CD4-positive, CD25-positive, alpha-beta regulatory T cell (primary cell): ENCODE results near the gene SEL1L3. TPM values are rescaled to one million over a fixed set of nuclear protein-coding genes. Genes with fewer than 3 reads are reported as not detected.
"Not testable (repeated sequence)": the region's sequence is repeated elsewhere in the genome, so short reads cannot be mapped to it uniquely, and the experiment has no call there.

Source experiments
- ATAC-seq, 2 donors: fragments of 150-1000 bp; cut with Tn5 transposase; one replicate each; pipeline ENCODE4 v1.10.0; 2021; ENCODE audit warnings: low read depth in 2 of 2, moderate number of reproducible peaks in 2 of 2, moderate library complexity in 1 of 2
- DNase-seq, 3 donors: peaks; one replicate each; pipeline versions ENCODE4 v3.0.0 to v3.0.0-alpha.2; 2012 to 2022; ENCODE audit warnings: mixed read lengths in 1 of 3
- H3K27ac ChIP-seq: one replicate; pipeline ENCODE4 v1.7.0; 2013; ENCODE audit warnings: mild to moderate bottlenecking, low read length; ENCODE audit not compliant: insufficient read depth, poor library complexity, severe bottlenecking
- H3K27me3 ChIP-seq: one replicate; pipeline ENCODE4 v1.7.0; 2013; ENCODE audit warnings: low read length; ENCODE audit not compliant: control insufficient read depth, insufficient read depth
- H3K36me3 ChIP-seq: one replicate; pipeline ENCODE4 v1.7.0; 2013; ENCODE audit warnings: mild to moderate bottlenecking, low read length, moderate library complexity; ENCODE audit not compliant: control insufficient read depth, insufficient read depth
- H3K4me1 ChIP-seq: 2 replicates; pipeline ENCODE4 v1.7.0; 2013; ENCODE audit warnings: mild to moderate bottlenecking, low read length; ENCODE audit not compliant: insufficient read depth, control insufficient read depth, poor library complexity, severe bottlenecking
- H3K4me3 ChIP-seq: one replicate; pipeline ENCODE4 v1.7.0; 2013; ENCODE audit warnings: low read depth, mild to moderate bottlenecking, low read length, moderate library complexity
- H3K9me3 ChIP-seq, 2 experiments: 1 replicate in 1 of 2; 2 replicates in 1 of 2; pipeline ENCODE4 v1.7.0; 2013; ENCODE audit warnings: low read length in 2 of 2, mild to moderate bottlenecking in 1 of 2, moderate library complexity in 1 of 2; ENCODE audit not compliant: control insufficient read depth in 2 of 2
- H3K27ac Mint-ChIP-seq, 3 donors: one replicate each; pipeline ENCODE4 v1.8.0; 2020 to 2022; ENCODE audit warnings: mild to moderate bottlenecking in 3 of 3, mixed read lengths in 3 of 3, moderate library complexity in 2 of 3
- H3K27me3 Mint-ChIP-seq: one replicate; pipeline ENCODE4 v1.8.0; 2022; ENCODE audit warnings: mild to moderate bottlenecking, mixed read lengths
- H3K36me3 Mint-ChIP-seq: one replicate; pipeline ENCODE4 v1.8.0; 2020; ENCODE audit warnings: mixed read lengths
- H3K4me1 Mint-ChIP-seq, 4 donors: one replicate each; pipeline ENCODE4 v1.8.0; 2020 to 2022; ENCODE audit warnings: mixed read lengths in 4 of 4, mild to moderate bottlenecking in 1 of 4
- H3K4me3 Mint-ChIP-seq, 4 donors: one replicate each; pipeline ENCODE4 v1.8.0; 2020 to 2022; ENCODE audit warnings: mild to moderate bottlenecking in 4 of 4, mixed read lengths in 4 of 4, moderate library complexity in 3 of 4
- H3K9me3 Mint-ChIP-seq, 7 donors: one replicate each; pipeline ENCODE4 v1.8.0; 2020 to 2022; ENCODE audit warnings: mixed read lengths in 7 of 7, mild to moderate bottlenecking in 3 of 7, moderate library complexity in 2 of 7
- polyA plus RNA-seq, 4 donors: library from polyadenylated mRNA; unstranded; fragments of 300-500 nt; fragmentation: Illumina TruSeq; gene quantifications; one replicate each; pipeline ENCODE4 v1.2.3, GENCODE V29; 2021
- total RNA-seq: library from RNA; stranded (reverse); gene quantifications from one replicate; pipeline ENCODE4 v1.2.3, GENCODE V29; 2022

Gene SEL1L3
- total RNA-seq (74.5 TPM), polyA plus RNA-seq (10 to 100 TPM; 36.5 to 61.0 (median 44.9) TPM)

DNA sequence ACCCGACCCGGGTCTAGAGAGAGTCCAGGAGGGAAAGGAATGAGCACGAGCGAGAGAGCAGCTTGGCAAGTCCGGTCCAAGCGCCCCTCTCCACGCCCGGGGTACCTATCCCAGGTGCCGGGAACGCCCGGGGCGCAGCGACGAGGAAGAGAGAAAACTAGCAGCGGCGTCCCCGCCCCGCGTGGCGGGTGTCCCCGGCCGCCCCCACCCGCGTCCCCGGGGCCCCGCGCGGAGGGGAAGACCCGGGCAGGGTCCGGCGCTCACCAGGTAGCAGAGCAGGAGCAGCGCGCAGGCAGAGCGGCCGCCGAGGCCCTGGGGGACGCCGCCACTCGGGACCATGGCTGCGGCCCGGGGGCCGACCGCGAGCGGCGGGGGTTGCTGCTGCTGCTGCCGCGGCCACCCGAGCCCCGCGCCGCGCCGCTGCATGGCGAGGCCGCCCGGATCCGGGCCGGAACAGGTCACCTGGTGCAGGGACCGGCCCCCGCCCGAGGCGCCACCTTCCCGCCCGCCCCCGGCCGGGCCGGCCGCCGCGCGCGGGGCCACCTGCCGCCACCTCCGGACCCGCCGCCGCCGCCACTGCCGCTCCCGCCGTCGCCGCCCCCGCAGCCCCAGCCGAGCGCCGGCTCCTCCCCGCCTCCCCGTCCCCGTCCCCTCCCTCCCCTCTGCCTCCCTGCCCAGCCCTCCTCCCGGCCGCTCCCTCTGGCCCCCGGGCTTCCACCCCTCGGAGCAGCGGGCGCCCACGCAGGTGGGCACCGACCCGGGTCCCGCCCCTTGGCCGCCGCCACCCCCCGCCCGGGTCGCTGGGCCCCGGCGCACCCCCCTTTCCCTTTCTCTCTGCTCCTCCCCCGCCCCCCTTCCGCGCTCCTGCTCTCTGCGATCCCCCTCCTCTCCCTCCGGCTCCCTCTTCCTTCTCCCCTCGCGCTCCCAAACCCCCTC, at the start of gene SEL1L3:
SEL1L3 (minus strand) TSS at position 578 of the 936 bp plus-strand sequence; CDS start at position 426, 152 bp downstream.
- Histone ChIP-seq H3K4me1 (peaks cover 47% of the 10 kb centered on the region), H3K4me3 (peak within 1 kb of the TSS; percentile 90)
- H3K27ac Mint-ChIP-seq = peak within 1 kb of the TSS; percentile 92 to 100 (median 100)

GRCh38 chr4:25911356-25911755, 48.6 kb upstream of the SEL1L3 start:
- H3K27me3 Mint-ChIP-seq = peaks cover 5% of the 10 kb centered on the region
- DNase-seq (no peak), ATAC-seq (no peak)
- no peak overlapping the region for H3K27ac Mint-ChIP-seq
- Histone ChIP-seq H3K36me3 (no peaks in the 10 kb centered on the region), H3K4me3 (no peak overlapping the region), H3K27me3 (no peaks in the 10 kb centered on the region), H3K4me1 (peaks cover 16% of the 10 kb centered on the region), H3K27ac (no peak overlapping the region), H3K9me3 (no peaks in the 10 kb centered on the region)
- peak overlapping the region in 1 of 4 donors; percentile 58 for H3K4me3 Mint-ChIP-seq
- H3K36me3 Mint-ChIP-seq = peaks cover 10% of the 10 kb centered on the region
- H3K4me1 Mint-ChIP-seq = peaks cover 5 to 32% (median 19%) of the 10 kb centered on the region in 4 donors
- peaks cover 0 to 5% (median 0%) of the 10 kb centered on the region in 7 donors for H3K9me3 Mint-ChIP-seq

More for the DNA sequence above, at the start of gene SEL1L3:
- peak within 1 kb of the TSS; percentile 85 for H3K27ac ChIP-seq
- Mint-ChIP-seq H3K27me3 (no peaks in the 10 kb centered on the region), H3K9me3 (peaks cover 0 to 2% (median 0%) of the 10 kb centered on the region in 7 donors), H3K4me3 (peak within 1 kb of the TSS; percentile 94 to 100 (median 98)), H3K4me1 (peaks cover 20 to 48% (median 42%) of the 10 kb centered on the region in 4 donors), H3K36me3 (no peaks in the 10 kb centered on the region)
- ATAC-seq (peak; percentile 17 to 25), DNase-seq (peak; percentile 34 to 58 (median 39))
- H3K9me3 ChIP-seq = no peaks in the 10 kb centered on the region
- no peaks in the 10 kb centered on the region for H3K36me3 ChIP-seq
- no peaks in the 10 kb centered on the region for H3K27me3 ChIP-seq

- no peak for ATAC-seq
- no peaks in the 10 kb centered on the region for H3K36me3 ChIP-seq
- H3K4me3 Mint-ChIP-seq = no peak overlapping the region
Observed at GRCh38 chr4:25908491-25908901, 45.7 kb upstream of the SEL1L3 start.

DNA sequence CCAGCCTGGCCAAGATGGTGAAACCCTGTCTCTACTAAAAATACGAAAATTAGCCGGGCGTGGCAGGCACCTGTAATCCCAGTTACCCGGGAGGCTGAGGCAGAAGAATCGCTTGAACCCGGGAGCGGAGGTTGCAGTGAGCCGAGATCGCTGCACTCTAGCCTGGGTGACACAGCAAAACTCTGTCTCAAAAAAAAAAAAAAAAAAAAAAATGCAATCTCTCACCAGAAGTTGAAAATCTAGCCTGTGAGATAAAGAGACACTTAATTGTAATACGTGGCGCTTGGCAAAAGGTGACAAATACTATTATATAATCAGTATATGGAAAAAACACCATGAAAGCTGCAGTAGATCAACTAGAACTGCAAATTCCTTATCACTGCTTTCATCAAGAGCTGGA, 43.3 kb upstream of the SEL1L3 start:
- H3K36me3 Mint-ChIP-seq = peaks cover 17% of the 10 kb centered on the region
- H3K9me3 ChIP-seq, H3K27ac ChIP-seq, H3K36me3 ChIP-seq, H3K4me1 Mint-ChIP-seq, H3K4me3 Mint-ChIP-seq, ATAC-seq, H3K4me1 ChIP-seq, H3K4me3 ChIP-seq, H3K27me3 ChIP-seq, H3K9me3 Mint-ChIP-seq, H3K27me3 Mint-ChIP-seq, DNase-seq, H3K27ac Mint-ChIP-seq: not testable (repeated sequence)

More at GRCh38 chr4:25908491-25908901, 45.7 kb upstream of the SEL1L3 start:
- Mint-ChIP-seq H3K36me3 (peaks cover 17% of the 10 kb centered on the region), H3K27ac (no peak overlapping the region), H3K27me3 (peaks cover 5% of the 10 kb centered on the region), H3K4me1 (peaks cover 0 to 11% (median 10%) of the 10 kb centered on the region in 4 donors), H3K9me3 (peaks cover 0 to 5% (median 0%) of the 10 kb centered on the region in 7 donors)
- no peaks in the 10 kb centered on the region for H3K9me3 ChIP-seq
- H3K27me3 ChIP-seq = no peaks in the 10 kb centered on the region
- H3K27ac ChIP-seq = no peak overlapping the region
- H3K4me1 ChIP-seq = peaks cover 8% of the 10 kb centered on the region
- no peak overlapping the region for H3K4me3 ChIP-seq
- no peak for DNase-seq

- H3K9me3 Mint-ChIP-seq = peaks cover 0 to 5% (median 0%) of the 10 kb centered on the region in 7 donors
- no peak for DNase-seq
- Histone ChIP-seq H3K4me1 (no peaks in the 10 kb centered on the region), H3K27ac (no peak overlapping the region), H3K4me3 (no peak overlapping the region), H3K9me3 (no peaks in the 10 kb centered on the region), H3K36me3 (no peaks in the 10 kb centered on the region), H3K27me3 (no peaks in the 10 kb centered on the region)
- peaks cover 2 to 5% (median 4%) of the 10 kb centered on the region in 4 donors for H3K4me1 Mint-ChIP-seq
- no peak overlapping the region for H3K4me3 Mint-ChIP-seq
- ATAC-seq = no peak
- H3K27ac Mint-ChIP-seq = no peak overlapping the region
- H3K36me3 Mint-ChIP-seq = peaks cover 17% of the 10 kb centered on the region
- peaks cover 5% of the 10 kb centered on the region for H3K27me3 Mint-ChIP-seq
Observed at GRCh38 chr4:25905371-25905770, 42.6 kb upstream of the SEL1L3 start.

DNA sequence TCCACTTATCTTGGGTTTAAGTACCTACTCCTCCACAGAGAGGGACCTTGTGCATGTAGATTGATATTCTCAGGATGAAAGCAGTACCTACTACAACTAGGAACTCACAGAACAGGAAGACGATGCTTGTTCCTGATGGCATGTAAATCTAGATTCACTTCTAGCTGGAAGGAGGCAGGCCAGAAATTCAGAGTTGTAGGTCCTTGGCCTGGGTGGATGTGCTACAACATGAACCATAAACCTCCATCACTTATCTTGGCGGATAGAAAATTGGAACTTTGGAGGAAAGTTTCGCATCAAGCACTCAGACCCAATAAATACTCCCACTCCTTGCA, 41.9 kb upstream of the SEL1L3 start:
- no peak overlapping the region for H3K4me3 ChIP-seq
- H3K4me1 Mint-ChIP-seq = peaks cover 4 to 7% (median 6%) of the 10 kb centered on the region in 4 donors
- H3K4me1 ChIP-seq = no peaks in the 10 kb centered on the region
- no peak overlapping the region for H3K27ac Mint-ChIP-seq
- no peak overlapping the region for H3K27ac ChIP-seq
- ATAC-seq (no peak), DNase-seq (no peak)
- H3K9me3 ChIP-seq = no peaks in the 10 kb centered on the region
- peaks cover 17% of the 10 kb centered on the region for H3K36me3 Mint-ChIP-seq
- no peaks in the 10 kb centered on the region for H3K36me3 ChIP-seq
- H3K27me3 Mint-ChIP-seq = peaks cover 5% of the 10 kb centered on the region
- no peak overlapping the region for H3K4me3 Mint-ChIP-seq
- H3K9me3 Mint-ChIP-seq = peaks cover 0 to 5% (median 0%) of the 10 kb centered on the region in 7 donors
- H3K27me3 ChIP-seq = no peaks in the 10 kb centered on the region

- Mint-ChIP-seq H3K27ac (no peak overlapping the region), H3K9me3 (peaks cover 0 to 3% (median 2%) of the 10 kb centered on the region in 7 donors), H3K4me1 (peaks cover 4 to 7% (median 6%) of the 10 kb centered on the region in 4 donors), H3K4me3 (no peak overlapping the region), H3K36me3 (peaks cover 17% of the 10 kb centered on the region), H3K27me3 (peaks cover 5% of the 10 kb centered on the region)
- H3K36me3 ChIP-seq = no peaks in the 10 kb centered on the region
- H3K4me3 ChIP-seq = no peak overlapping the region
- no peaks in the 10 kb centered on the region for H3K9me3 ChIP-seq
- no peak overlapping the region for H3K27ac ChIP-seq
- DNase-seq (no peak), ATAC-seq (no peak)
- no peaks in the 10 kb centered on the region for H3K4me1 ChIP-seq
- H3K27me3 ChIP-seq = no peaks in the 10 kb centered on the region
Observed at GRCh38 chr4:25903900-25904747, 41.3 kb upstream of the SEL1L3 start.
